HG02973 (cell line): Measurements from ENCODE around the gene GJD3.

Experiments used
- ATAC-seq: cut with Tn5 transposase; IDR thresholded peaks from one replicate; pipeline ENCODE4 v1.9.1; 2021; ENCODE audit warnings: moderate library complexity; ENCODE audit not compliant: unreplicated experiment

GJD3 gene

GRCh38 chr17:40326014-40326831 is 38.3 kb downstream of the GJD3 start:
- no peak for ATAC-seq

- no peak for ATAC-seq
These were observed 39.2 kb downstream of the GJD3 start for GRCh38 chr17:40325156-40326013.

GRCh38 chr17:40323391-40324381 is 40.9 kb downstream of the GJD3 start:
- ATAC-seq: no peak

- ATAC-seq: peak; percentile 25
These were observed 41.9 kb downstream of the GJD3 start for GRCh38 chr17:40322358-40323315.

- ATAC-seq: no peak
These were observed 42.6 kb downstream of the GJD3 start for GRCh38 chr17:40321961-40322357.

GRCh38 chr17:40321524-40321929 is 43.0 kb downstream of the GJD3 start:
- ATAC-seq: no peak

- ATAC-seq: no peak
These were observed 43.6 kb downstream of the GJD3 start for GRCh38 chr17:40320756-40321523.

GRCh38 chr17:40319651-40320540 is 44.6 kb downstream of the GJD3 start:
- no peak for ATAC-seq

GRCh38 chr17:40318830-40319391 is 45.6 kb downstream of the GJD3 start:
- no peak for ATAC-seq

- peak; percentile 47 for ATAC-seq
These were observed 46.4 kb downstream of the GJD3 start for GRCh38 chr17:40317880-40318829.

GRCh38 chr17:40317345-40317873 is 47.1 kb downstream of the GJD3 start:
- ATAC-seq: no peak

GRCh38 chr17:40316571-40317344 is 47.8 kb downstream of the GJD3 start:
- no peak for ATAC-seq

- no peak for ATAC-seq
These were observed 48.6 kb downstream of the GJD3 start for GRCh38 chr17:40315678-40316570.

- ATAC-seq: no peak
These were observed 49.3 kb downstream of the GJD3 start for GRCh38 chr17:40315206-40315605.
